Measurements from ENCODE around the gene SPATA31A6. TPM values are rescaled to one million over a fixed set of nuclear protein-coding genes. Genes with fewer than 3 reads are reported as not detected.
"Not testable (repeated sequence)": the region's sequence is repeated elsewhere in the genome, so short reads cannot be mapped to it uniquely, and the experiment has no call there.

The SPATA31A6 gene
- total RNA-seq (2021; ENCODE audit: unreplicated experiment) (not detected), Bru-seq, nascent RNA (not detected), BruChase-seq, experiment 1, labeled RNA remaining after a 2-hour chase (not detected), BruChase-seq, experiment 2, labeled RNA remaining after a 6-hour chase (not detected)
- not detected for polyA plus RNA-seq (2012; ENCODE audit: insufficient read length)
- long read RNA-seq = 0 reads

DNA sequence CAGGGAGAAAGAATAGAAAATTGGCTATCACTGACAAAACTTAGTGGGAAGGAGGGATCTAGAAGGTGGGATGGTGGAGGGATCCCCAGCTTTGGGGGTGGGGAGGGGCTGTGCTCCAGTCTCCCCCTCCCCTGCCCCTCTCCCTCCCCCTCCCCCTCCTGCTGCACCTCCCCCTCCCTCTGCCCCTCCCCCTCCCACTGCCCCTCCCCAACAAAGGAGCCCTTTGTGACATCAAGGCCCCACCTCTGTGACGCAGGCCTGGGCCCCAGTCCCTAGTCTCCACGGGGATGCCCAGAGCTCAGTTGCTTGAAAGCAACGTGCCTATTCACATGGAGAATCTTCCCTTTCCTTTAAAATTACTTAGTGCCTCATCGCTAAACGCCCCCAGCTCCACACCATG is at the start of gene SPATA31A6:
TSS of gene SPATA31A6 (plus strand) at position 301 of the 400 bp plus-strand sequence. CDS start at position 330, 29 bp downstream.
- H3K27ac ChIP-seq (ENCODE audit: low read length); intact Hi-C loops (cut with micrococcal nuclease; ENCODE audit: unreplicated experiment); H3K27me3 ChIP-seq (ENCODE audit: control insufficient read depth, insufficient read depth, low read length); in situ Hi-C loops (cut with HindIII; ENCODE audit: low pct_unique_long_range_greater_than_20kb, low sequenced_read_pairs); DNase-seq (ENCODE audit: low read depth, low spot score); BruUV-seq (replicated peaks); POLR2A ChIA-PET; H3K9me3 ChIP-seq (ENCODE audit: control insufficient read depth, insufficient read depth, low read depth, low read length); ATAC-seq; H3K36me3 ChIP-seq (ENCODE audit: control insufficient read depth, insufficient read depth, low read length); CTCF ChIA-PET; H3K4me1 ChIP-seq (ENCODE audit: control insufficient read depth, insufficient read depth, low read length); H3K4me3 ChIP-seq (ENCODE audit: low read depth in 2 of 2, low read length in 2 of 2): not testable (repeated sequence)

DNA sequence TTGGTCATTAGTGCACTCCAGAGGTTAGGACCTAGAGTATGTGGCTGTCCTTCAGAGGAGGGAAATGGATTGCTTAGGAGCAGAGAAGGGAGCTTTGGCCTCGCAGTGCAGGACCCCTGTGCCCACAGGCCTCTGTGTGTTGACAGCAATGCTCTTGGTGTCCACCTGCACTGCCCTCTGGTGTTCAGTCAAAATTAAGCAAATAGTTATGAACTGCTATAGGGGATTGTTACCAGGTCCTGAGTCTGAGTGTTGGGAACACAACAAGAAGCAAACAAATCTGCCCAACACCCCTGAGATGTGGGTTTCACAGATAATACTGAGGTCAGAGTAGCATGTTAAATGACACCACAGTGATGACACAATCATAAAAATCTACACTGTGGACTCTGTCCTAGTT is 23.2 kb upstream of the SPATA31A6 start:
- TF ChIP-seq, protein P1, sequence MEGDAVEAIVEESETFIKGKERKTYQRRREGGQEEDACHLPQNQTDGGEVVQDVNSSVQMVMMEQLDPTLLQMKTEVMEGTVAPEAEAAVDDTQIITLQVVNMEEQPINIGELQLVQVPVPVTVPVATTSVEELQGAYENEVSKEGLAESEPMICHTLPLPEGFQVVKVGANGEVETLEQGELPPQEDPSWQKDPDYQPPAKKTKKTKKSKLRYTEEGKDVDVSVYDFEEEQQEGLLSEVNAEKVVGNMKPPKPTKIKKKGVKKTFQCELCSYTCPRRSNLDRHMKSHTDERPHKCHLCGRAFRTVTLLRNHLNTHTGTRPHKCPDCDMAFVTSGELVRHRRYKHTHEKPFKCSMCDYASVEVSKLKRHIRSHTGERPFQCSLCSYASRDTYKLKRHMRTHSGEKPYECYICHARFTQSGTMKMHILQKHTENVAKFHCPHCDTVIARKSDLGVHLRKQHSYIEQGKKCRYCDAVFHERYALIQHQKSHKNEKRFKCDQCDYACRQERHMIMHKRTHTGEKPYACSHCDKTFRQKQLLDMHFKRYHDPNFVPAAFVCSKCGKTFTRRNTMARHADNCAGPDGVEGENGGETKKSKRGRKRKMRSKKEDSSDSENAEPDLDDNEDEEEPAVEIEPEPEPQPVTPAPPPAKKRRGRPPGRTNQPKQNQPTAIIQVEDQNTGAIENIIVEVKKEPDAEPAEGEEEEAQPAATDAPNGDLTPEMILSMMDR (IDR thresholded peaks at IDR 0.05) = peak; percentile 34
- POLR2A ChIA-PET; intact Hi-C loops (cut with micrococcal nuclease; ENCODE audit: unreplicated experiment); H3K27me3 ChIP-seq (ENCODE audit: control insufficient read depth, insufficient read depth, low read length); DNase-seq (ENCODE audit: low read depth, low spot score); BruUV-seq (replicated peaks); H3K4me1 ChIP-seq (ENCODE audit: control insufficient read depth, insufficient read depth, low read length); H3K27ac ChIP-seq (ENCODE audit: low read length); ATAC-seq; H3K9me3 ChIP-seq (ENCODE audit: control insufficient read depth, insufficient read depth, low read depth, low read length); H3K4me3 ChIP-seq (ENCODE audit: low read depth in 2 of 2, low read length in 2 of 2); in situ Hi-C loops (cut with HindIII; ENCODE audit: low pct_unique_long_range_greater_than_20kb, low sequenced_read_pairs); CTCF ChIA-PET; H3K36me3 ChIP-seq (ENCODE audit: control insufficient read depth, insufficient read depth, low read length): not testable (repeated sequence)

DNA sequence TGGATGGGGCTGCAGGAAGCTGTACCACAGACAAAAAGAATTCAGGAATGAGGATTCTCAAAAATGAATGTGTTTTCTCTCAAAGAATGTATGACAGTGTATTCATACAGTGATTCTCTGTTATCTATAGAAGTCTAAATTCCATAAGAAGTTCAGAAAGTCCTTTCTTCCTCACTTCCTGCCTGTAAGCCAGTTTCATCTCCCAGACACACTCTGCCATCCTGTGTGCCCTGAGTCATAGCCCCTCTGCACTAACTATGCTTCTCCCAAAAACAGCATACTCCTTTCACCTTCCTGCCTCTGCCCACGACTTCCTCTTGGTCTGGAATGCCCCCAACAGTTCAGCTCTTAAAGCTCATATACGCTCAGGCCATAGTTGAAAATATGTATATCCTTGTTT is 36.4 kb downstream of the SPATA31A6 start:
- BruUV-seq (replicated peaks); intact Hi-C loops (cut with micrococcal nuclease; ENCODE audit: unreplicated experiment); ATAC-seq; in situ Hi-C loops (cut with HindIII; ENCODE audit: low pct_unique_long_range_greater_than_20kb, low sequenced_read_pairs); H3K4me3 ChIP-seq (ENCODE audit: low read depth in 2 of 2, low read length in 2 of 2); H3K27ac ChIP-seq (ENCODE audit: low read length); H3K9me3 ChIP-seq (ENCODE audit: control insufficient read depth, insufficient read depth, low read depth, low read length); DNase-seq (ENCODE audit: low read depth, low spot score); POLR2A ChIA-PET; H3K4me1 ChIP-seq (ENCODE audit: control insufficient read depth, insufficient read depth, low read length); CTCF ChIA-PET; H3K36me3 ChIP-seq (ENCODE audit: control insufficient read depth, insufficient read depth, low read length); H3K27me3 ChIP-seq (ENCODE audit: control insufficient read depth, insufficient read depth, low read length): not testable (repeated sequence)

DNA sequence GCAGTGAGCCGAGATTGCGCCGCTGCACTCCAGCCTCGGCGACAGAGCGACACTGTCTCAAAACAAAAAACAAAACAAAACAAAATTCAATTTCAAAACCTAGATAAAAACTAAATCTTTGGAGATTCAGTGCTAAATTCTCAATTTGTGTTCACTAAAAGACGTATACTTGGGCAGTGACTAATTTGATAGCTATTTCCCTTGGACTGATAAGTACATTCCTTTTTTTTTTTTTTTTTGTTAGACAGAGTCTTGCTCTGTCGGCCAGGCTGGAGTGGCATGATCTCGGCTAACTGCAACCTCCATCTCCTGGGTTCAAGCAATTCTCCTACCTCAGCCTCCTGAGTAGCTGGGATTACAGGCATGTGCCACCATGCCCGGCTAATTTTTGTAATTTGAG is 39.8 kb downstream of the SPATA31A6 start:
- H3K36me3 ChIP-seq (ENCODE audit: control insufficient read depth, insufficient read depth, low read length); H3K9me3 ChIP-seq (ENCODE audit: control insufficient read depth, insufficient read depth, low read depth, low read length); BruUV-seq (replicated peaks); DNase-seq (ENCODE audit: low read depth, low spot score); ATAC-seq; H3K27me3 ChIP-seq (ENCODE audit: control insufficient read depth, insufficient read depth, low read length); POLR2A ChIA-PET; H3K4me1 ChIP-seq (ENCODE audit: control insufficient read depth, insufficient read depth, low read length); H3K4me3 ChIP-seq (ENCODE audit: low read depth in 2 of 2, low read length in 2 of 2); CTCF ChIA-PET; in situ Hi-C loops (cut with HindIII; ENCODE audit: low pct_unique_long_range_greater_than_20kb, low sequenced_read_pairs); intact Hi-C loops (cut with micrococcal nuclease; ENCODE audit: unreplicated experiment); H3K27ac ChIP-seq (ENCODE audit: low read length): not testable (repeated sequence)

DNA sequence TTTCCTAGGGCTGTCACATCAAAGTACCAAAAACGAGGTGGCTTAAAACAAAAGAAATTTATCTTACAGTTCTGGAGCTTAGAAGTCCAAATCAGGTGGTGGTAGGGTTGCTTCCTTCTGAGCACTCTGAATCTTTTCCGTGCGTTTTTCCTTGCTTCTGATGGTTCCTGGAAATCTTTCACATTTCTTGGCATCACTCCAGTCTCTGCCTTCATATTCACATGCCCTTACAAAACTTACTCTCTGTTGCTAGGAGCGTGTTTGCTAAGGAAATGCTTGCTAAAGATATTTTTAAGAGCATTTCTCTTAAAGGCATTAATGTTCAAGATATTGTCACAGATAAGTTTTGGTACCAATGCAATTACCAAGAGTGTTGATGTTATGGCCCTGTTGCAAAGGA is 49.6 kb downstream of the SPATA31A6 start:
- ATAC-seq; in situ Hi-C loops (cut with HindIII; ENCODE audit: low pct_unique_long_range_greater_than_20kb, low sequenced_read_pairs); BruUV-seq (replicated peaks); H3K9me3 ChIP-seq (ENCODE audit: control insufficient read depth, insufficient read depth, low read depth, low read length); H3K27ac ChIP-seq (ENCODE audit: low read length); DNase-seq (ENCODE audit: low read depth, low spot score); POLR2A ChIA-PET; H3K36me3 ChIP-seq (ENCODE audit: control insufficient read depth, insufficient read depth, low read length); intact Hi-C loops (cut with micrococcal nuclease; ENCODE audit: unreplicated experiment); CTCF ChIA-PET; H3K27me3 ChIP-seq (ENCODE audit: control insufficient read depth, insufficient read depth, low read length); H3K4me3 ChIP-seq (ENCODE audit: low read depth in 2 of 2, low read length in 2 of 2); H3K4me1 ChIP-seq (ENCODE audit: control insufficient read depth, insufficient read depth, low read length): not testable (repeated sequence)

DNA sequence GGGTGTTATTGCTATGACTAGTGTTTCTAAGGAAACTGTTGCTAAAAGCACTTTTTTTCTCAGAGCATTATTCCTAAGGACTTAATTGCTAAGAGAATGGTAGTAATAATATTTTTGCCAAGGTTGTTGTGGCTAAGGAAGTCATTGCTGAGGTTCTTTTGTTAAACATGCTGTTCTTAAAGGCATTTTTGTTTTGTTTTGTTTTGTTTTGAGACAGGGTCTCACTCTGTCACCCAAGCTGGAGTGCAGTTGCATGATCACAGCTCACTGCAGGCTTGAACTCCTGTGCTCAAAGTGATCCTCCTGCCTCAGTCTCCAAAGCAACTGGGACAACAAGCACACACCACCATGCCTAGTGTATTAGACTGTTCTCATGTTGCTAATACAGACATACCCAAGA is 51.2 kb downstream of the SPATA31A6 start:
- BruUV-seq (replicated peaks); in situ Hi-C loops (cut with HindIII; ENCODE audit: low pct_unique_long_range_greater_than_20kb, low sequenced_read_pairs); POLR2A ChIA-PET; ATAC-seq; H3K27ac ChIP-seq (ENCODE audit: low read length); H3K4me1 ChIP-seq (ENCODE audit: control insufficient read depth, insufficient read depth, low read length); intact Hi-C loops (cut with micrococcal nuclease; ENCODE audit: unreplicated experiment); CTCF ChIA-PET; H3K27me3 ChIP-seq (ENCODE audit: control insufficient read depth, insufficient read depth, low read length); DNase-seq (ENCODE audit: low read depth, low spot score); H3K9me3 ChIP-seq (ENCODE audit: control insufficient read depth, insufficient read depth, low read depth, low read length); H3K36me3 ChIP-seq (ENCODE audit: control insufficient read depth, insufficient read depth, low read length); H3K4me3 ChIP-seq (ENCODE audit: low read depth in 2 of 2, low read length in 2 of 2): not testable (repeated sequence)

DNA sequence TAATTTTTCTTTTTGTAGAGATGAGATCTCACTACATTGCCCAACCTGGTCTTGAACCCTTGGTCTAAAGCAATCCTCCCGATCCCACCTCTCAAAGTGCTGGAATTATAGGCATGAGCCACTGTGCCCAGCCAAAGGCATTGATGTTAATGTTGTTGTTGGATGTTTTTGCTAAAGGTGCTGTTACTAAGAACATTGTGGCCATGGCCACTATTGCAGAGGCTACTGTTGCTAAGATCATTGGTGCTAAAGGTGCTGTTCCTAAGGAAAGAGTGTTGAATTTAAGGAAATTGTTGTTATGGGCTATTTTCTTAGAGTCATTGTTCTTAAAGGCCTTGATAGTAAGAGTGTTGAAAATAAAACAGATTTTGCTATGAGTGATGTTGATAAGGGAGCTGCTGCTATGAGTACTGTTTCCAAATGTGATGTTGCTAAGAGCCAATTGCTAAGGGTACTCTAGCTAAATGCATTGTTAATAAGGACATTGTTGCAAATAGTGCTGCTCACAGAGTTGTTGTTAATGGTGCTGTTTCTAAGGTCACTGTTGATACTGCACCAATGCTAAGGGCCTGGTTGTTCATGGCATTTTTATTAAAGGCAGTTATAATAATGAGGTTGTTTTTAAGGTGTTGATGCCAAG is 52.0 kb downstream of the SPATA31A6 start:
- H3K4me3 ChIP-seq (ENCODE audit: low read depth in 2 of 2, low read length in 2 of 2); intact Hi-C loops (cut with micrococcal nuclease; ENCODE audit: unreplicated experiment); H3K36me3 ChIP-seq (ENCODE audit: control insufficient read depth, insufficient read depth, low read length); DNase-seq (ENCODE audit: low read depth, low spot score); H3K9me3 ChIP-seq (ENCODE audit: control insufficient read depth, insufficient read depth, low read depth, low read length); CTCF ChIA-PET; POLR2A ChIA-PET; H3K27ac ChIP-seq (ENCODE audit: low read length); ATAC-seq; H3K27me3 ChIP-seq (ENCODE audit: control insufficient read depth, insufficient read depth, low read length); H3K4me1 ChIP-seq (ENCODE audit: control insufficient read depth, insufficient read depth, low read length); in situ Hi-C loops (cut with HindIII; ENCODE audit: low pct_unique_long_range_greater_than_20kb, low sequenced_read_pairs); BruUV-seq (replicated peaks): not testable (repeated sequence)
